Fibroblast of gingiva (primary cell): Measurements from ENCODE around the gene FLVCR1.
"Not testable (repeated sequence)": the region's sequence is repeated elsewhere in the genome, so short reads cannot be mapped to it uniquely, and the experiment has no call there.

Experiments used
- DNase-seq: peaks from one replicate; pipeline ENCODE4 v3.0.0-alpha.2; 2011; ENCODE audit warnings: low read depth

Gene FLVCR1

DNA sequence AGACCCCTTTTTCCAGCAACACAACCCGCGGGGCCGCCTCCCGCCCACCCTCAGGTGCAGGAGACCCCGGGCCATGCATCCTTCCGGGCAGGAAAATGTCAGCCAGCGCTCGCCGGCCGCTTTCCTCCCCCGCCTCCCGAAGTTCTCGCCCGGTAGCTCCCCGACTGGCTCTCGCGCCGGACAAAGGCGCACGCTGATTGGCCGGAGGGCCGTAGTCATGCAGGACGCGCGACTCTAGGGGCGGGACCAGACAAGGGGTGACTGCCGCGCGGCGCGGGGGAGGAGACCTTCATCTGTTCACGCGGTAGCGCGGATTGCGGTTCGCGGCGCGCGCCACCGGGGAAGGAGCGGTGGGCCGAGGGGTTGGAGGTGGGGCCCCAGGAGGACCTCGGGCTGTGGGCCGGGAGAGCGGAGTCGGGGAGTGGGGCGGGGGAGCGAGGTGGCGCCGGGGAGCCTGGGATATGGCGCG is at the start of gene FLVCR1:
Gene FLVCR1, plus strand, starts transcription at position 284 of the 469 bp plus-strand sequence. Its CDS starts 178 bp downstream, at position 462.
- DNase-seq = peak; percentile 94

DNA sequence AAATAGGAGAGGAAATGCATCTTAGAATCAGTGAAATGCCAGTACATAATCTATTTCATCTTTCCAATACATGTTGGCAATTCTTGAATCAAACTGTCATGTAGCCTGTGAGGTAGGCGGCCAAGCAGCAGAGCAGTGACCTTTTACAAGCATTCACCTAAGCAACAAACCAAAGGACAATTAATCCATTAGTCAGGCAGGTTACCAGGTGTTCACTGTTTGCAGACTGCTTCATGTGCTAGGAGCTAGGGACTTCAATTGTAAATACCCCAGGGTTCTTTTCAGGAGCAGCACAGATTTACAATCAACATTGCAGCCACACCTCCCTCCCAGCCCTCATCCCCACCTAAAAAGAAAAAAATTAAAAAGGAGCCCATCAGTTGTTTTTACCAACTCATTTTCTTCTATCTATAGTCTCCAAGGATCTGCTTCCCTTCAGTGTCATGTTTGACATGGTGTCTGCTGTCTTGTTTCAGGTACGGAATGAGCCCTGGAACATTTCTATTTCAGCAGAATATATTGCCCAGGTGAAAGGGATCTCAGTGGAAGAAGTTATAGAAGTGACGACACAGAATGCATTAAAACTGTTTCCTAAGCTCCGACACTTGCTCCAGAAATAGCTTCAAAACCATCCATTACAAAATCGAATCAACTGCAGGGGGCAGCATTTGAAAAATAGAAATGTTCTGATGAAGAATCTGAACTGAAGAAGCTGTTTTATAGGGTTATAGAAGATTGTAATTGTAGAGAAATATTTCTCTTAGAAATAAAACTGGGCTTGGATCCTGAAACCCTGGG is 43.3 kb upstream of the FLVCR1 start:
- DNase-seq = no peak

DNA sequence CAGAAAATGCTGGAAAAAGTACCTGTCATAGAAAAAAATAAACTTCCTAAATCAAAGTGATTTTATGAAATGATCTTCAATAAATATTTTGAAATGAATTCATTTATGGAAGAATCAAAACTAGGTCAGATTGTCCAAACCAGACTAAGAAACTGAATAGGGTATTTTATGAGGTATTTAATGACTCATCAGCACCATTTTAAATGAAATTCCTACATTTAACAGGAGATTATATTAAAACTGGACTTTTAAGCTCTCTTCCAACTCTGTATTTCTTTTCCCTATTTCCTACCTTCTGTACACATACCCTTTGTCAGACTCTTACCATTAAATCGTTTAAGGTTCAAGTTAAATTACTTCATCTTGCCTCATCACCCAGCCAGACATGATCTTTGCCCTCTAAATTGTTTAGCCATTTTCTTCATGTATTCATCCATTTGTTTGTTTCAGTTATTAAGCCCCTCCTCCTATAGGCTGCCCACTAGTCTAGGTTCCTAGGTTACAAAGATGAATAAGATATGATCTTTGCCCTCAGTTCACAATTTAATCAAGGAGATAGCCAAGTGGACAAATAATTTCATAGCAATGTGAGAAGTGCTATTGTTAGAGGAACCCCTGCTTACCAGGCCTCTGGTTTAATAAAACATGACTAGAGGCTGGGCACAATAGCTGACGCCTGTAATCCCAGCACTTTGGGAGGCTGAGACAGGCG is 41.4 kb upstream of the FLVCR1 start:
- no peak for DNase-seq

DNA sequence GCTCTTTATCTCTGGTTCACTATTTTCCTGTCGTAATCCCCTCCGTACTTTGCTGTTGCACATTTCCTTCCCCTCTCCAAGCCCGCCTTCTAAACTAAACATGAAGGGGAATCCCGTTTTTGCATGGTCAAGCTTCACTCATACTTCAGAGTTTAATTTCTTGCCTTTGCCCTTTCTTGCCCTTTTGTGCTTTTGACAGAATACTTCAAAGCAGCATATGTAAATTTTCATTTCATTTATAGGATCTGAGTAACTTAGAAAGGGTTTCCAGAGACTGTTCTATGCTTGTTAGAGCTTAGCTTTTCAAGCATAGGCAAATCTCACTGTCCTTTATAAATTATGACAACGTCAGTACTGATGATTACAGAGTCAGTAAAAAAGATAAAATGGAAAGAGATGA is 38.3 kb upstream of the FLVCR1 start:
- DNase-seq = no peak

DNA sequence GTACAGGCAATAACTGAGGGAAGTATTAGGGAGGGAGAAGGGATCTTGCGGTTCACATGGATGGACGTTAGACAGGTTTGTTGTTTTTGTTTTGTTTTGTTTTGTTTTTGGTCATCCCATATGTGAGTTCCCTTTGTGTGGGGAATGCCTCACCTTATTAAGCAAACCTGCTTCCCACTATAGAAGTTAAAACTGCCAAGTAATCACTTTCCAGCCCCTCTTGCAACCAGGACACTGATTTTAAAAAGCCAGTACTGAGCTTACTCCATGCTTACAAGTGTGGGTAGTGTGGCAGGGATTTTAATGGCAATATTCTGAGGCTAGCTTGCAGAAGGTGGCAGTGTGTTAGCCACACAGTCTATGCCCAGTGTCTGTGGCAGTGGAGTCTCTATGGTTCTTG is 37.1 kb upstream of the FLVCR1 start:
- DNase-seq = no peak

DNA sequence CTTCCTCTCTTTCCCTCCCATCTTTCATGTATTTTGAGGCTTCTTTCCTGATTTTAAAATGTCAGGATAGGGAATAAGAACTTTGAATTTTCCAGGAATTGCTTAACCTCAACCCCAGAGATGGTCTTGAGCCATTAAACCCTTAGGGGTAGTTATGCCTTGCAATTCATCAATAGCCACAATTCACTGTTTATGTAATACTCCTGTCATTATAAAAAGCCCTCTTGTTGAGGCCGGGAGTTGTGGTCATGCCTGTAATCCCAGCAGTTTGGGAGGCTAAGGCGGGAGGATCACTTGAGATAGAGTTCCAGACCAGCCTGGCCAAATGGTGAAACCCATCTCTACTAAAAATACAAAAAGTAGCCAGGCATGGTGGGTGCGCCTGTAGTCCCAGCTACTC is 35.1 kb upstream of the FLVCR1 start:
- DNase-seq = no peak

DNA sequence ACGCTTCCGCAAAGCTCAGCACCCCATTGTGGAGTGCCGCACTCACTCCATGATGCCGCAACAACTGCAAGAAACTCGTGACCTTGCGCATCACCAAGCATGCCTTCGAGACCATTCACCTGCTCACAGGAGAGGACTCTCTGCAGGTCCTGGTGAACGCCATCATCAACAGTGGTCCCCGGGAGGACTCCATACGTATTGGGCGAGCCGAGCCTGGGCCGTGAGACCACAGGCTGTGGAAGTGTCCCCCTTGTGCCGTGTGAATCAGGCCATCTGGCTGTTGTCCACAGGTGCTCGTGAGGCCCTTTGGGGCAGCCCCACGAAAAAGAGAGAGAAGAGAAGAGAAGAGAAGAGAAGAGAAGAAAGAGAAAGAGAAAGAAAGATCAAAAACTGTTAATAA is 33.9 kb upstream of the FLVCR1 start:
- DNase-seq = no peak

DNA sequence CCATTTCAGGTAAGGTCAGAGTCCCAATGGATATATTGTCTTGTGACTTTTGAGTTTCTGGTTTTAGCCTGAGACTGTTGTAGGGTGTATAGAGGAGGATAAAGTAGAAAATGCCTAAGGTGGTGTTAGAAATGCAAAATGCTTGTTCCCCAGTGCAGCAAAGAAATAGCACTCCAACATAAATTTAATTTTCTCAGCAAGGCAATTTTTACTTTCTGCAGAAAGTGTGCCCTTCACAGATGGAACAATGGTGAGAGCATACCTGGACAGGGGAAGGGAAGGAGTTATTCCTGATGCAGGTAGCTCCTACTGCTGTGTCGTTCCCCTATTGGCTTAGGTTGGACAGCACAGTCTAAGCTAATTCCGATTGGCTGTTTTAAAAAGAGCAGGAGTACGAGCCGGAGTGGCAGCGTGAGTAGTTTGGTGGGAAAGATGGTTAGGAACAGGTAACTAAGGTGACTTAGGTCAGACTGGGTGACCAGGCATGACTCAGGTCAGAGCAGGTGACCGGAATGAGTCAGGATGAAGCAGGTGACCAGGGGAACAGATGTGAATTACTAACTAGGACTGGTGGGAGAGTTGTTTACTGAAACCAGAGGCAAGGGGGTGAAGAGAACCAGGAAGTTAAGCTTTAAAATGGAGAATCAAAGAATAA is 32.1 kb upstream of the FLVCR1 start:
- no peak for DNase-seq

DNA sequence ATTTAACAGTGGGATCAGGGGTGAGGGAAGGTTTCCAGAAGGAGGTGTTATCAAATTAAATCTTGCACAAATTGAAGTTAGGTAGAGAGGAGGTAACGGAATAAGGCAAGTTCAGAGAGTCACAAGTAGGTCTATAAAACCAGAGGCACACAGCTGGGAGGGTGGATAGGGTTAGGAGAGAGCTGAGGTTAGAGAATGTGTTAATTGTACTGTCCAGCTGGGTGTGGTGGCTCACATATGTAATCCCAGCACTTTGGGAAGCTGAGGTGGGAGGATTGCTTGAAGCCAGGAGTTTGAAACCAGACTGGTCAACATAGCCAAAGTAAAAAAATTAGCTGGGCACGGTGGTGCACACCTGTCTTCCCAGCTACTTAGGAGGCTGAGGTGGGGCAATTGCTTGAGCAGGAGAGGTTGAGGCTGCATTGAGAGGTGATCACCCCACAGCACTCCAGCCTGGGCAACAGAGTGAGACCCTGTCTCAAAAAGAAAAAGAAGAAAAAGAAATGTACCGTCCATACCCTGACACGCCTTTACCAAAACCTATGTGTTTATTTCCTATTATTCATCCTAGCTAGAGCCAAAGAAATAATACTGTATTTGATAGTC is 30.8 kb upstream of the FLVCR1 start:
- no peak for DNase-seq

DNA sequence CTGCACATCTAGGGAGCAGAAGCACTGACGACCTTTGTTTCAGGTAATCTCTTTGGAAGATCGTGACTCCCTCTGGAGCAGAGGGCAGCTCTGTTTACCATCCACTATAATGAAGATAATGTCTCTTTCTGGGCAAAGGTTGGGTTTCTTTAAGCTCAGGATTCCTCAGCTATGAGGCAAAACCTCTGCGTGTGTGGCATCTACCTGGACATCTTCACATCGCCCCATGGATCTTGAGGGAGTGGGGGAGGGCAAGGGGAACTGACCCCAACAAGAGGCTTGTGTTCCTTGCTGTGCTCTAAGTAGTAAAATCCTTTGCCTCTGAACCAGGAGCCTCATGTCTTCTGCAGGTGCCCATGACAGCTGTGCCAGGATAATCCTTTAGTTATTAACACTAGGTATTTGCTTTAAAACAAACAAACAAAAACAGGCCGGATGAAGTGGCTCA is 30.2 kb upstream of the FLVCR1 start:
- no peak for DNase-seq

DNA sequence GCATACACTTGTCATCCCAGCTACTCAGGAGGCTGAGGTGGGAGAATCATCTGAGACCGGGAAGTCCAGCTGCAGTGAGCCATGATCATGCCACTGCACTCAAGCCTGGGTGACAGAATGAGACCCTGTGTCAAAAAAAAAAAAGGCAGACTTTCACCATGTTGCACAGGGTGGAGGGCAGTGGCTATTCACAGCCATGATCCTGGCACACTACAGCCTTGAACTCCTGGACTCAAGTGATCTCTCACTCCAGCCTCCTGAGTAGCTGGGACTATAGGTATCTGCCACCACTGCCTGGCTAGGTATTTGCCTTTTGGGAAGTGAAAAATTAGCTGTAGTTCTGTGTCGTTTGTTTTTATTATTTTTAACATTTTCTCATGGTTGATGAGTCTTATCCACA is 29.7 kb upstream of the FLVCR1 start:
- DNase-seq = no peak

DNA sequence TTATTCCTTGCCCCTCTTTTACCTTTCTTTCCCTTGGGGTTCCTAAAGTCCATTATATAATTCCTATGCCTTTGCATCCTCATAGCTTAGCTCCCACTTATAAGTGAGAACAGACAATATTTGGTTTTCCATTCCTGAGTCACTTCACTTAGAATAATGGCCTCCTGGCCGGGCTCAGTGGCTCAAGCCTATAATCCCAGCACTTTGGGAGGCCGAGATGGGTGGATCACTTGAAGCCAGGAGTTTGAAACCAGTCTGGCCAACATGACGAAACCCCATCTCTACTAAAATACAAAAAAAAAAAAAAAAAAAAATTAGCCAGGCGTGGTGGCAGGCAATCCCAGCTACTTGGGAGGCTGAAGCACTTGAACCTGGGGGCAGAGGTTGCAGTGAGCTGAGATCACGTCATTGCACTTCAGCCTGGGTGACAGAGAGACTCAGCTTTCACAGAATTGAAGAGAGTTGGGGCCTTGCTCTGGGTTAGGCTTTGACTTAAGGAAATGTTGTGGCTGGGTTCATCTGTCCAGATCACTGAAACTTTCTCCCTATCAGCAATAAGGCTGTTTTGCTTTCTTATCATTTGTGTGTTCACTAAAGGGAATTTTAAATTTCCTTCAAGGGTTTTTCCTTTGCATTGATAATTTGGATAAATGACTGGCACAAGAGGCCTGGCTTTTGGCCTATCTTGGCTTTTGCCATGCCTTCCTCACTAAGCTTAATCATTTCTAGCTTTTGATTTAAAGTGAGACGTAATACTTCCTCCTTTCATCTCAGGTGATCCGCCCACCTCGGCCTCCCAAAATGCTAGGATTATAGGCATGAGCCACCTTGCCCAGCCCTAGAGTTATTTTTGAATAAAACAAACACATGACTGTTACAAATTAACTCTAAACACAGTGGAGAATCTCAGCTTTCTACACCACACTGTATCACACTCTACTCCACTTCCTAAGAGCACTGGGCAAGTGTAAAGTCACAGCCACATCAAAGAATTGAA is 24.6 kb upstream of the FLVCR1 start:
- not testable (repeated sequence) for DNase-seq

DNA sequence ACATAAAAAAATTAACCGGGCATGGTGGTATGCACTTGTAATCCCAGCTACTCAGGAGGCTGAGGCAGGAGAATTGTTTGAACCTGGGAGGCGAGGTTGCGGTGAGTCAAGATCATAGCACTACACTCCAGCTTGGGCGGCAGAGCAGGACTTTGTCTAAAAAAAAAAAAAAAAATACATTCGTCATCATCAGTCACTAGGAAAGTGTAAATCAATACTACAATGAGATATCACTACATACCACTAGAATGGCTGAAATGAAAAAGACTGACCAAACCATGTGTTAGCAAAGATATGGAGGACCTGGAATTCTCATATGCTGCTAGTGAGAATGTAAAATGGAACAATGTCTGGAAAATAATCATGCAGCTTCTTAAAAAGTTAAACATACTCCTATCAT is 19.9 kb upstream of the FLVCR1 start:
- no peak for DNase-seq

DNA sequence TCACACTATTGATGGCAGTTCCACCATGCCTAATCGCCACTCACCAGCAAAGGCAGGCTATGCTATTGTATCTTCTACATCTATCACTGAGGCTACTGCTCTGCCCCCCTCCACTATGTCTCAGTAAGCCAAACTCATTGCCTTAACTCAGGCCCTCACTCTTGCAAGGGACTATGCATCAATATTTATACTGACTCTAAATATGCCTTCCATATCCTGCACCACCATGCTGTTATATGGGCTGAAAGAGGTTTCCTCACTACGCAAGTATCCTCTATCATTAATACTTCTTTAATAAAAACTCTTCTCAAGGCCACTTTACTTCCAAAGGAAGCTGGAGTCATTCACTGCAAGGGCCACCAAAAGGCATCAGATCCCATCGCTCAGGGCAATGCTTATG is 13.6 kb upstream of the FLVCR1 start:
- DNase-seq = not testable (repeated sequence)

DNA sequence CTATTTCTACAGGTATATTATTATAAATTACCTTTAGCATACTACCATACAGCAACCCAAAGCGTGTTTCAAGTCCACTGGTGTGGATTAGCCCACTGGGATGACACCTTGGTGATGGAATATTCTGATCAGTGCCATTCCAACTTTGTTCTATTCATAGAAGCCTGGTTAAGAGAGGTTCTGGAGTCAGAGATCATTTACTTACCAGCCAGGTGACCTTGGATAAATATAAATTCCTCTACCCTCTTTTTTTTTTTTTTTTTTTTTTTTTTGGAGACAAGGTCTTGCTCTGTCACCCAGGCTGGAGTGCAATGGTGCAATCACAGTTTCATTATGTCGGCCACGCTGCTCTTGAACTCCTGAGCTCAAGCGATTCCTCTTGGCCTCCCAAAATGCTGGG is 10.5 kb upstream of the FLVCR1 start, which contains the start of gene SPATA45:
Gene SPATA45, minus strand, starts transcription at position 101 of the 400 bp plus-strand sequence. CDS start 11,500 bp downstream, outside the sequence.
- no peak for DNase-seq

DNA sequence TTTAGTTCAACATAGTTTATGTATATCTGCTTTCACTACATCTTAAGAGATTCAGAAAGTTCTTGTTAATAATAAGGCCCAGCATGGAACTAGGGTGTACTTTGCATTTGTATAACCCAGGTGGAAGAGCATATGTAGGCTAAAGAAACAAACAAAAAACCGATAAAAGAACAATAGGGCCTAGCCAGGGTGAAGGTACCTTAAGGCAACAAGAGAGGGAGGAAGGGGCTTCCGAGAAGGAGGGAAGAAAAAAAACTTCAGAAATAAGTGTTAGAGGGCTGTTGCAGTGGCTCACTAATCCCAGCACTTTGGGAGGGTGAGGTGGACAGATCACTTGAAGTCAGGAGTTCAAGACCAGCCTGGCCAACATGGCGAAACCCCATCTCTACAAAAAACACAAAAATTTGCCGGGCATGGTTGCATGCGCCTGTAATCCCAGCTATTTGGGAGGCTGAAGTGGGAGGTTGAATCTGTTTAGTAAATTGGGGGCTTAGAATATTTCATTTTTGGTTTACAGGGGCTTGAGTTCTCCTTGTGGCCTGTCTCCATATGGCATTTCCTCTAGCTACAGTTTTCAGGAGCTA is 5.9 kb upstream of the FLVCR1 start:
- DNase-seq = no peak

DNA sequence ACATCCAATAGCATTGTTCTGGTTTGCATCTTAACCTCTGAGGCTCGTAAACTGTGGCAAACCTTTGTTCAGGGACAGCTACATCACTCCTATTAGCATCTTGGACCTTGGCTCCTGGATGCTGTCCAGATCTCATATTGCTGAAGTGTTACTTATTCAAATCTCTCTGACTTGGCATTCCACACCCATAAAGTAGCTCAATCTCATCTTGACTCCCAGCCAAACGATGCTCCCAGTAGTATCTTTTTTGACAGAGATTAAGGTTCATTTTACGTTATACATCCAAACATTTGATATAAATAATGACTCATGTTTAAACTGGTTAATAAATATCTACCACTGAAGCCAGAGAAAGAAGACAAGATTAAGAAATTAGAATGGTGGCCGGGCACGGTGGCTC is 4.4 kb upstream of the FLVCR1 start:
- DNase-seq = no peak

DNA sequence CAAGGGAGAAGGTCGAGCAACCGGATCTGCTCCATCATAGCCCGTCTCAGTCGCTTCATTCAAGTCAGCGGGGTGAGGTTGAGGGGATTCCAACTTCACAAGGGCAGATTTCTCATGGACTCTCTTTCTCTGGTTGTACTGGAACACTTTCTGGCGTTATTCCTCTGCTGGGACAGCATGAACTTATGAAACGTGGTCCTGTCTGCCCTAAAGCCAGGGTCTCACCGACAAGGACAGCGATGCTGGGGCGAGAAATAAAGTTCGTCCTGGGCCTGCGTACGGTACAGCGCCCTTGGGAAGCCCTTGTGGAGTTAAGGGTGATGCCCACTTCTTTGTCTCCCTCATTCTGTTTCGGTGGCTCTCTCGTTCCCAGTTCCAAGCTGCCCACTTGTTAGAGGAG is 1.3 kb upstream of the FLVCR1 start:
- DNase-seq = no peak

DNA sequence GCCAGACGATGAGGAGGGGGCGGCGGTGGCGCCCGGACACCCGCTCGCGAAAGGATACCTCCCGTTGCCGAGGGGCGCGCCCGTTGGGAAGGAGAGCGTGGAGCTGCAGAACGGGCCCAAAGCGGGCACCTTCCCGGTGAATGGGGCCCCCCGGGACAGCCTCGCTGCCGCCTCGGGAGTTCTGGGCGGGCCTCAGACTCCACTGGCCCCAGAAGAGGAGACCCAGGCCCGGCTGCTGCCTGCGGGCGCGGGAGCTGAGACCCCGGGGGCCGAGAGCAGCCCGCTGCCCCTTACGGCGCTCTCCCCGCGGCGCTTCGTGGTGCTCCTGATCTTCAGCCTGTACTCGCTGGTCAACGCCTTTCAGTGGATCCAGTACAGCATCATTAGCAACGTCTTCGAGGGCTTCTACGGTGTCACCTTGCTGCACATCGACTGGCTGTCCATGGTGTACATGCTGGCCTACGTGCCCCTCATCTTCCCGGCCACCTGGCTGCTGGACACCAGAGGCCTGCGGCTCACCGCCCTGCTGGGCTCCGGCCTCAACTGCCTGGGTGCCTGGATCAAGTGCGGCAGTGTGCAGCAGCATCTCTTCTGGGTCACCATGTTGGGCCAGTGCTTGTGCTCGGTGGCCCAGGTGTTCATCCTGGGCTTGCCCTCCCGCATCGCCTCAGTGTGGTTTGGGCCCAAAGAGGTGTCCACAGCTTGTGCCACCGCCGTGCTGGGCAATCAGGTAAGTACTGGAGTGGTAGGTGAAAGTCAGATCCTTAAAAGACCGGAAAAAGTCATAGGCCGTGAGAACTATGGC is 588 bp downstream of the FLVCR1 start:
- peak; percentile 23 for DNase-seq
